Measurements from ENCODE around the gene FYN.

FYN gene

GRCh38 chr6:111831408-111831807 lies 41.8 kb downstream of the FYN start:
- DNase-seq (ENCODE audit: low read depth), result no peak

- DNase-seq (ENCODE audit: low read depth), result no peak
Measured at GRCh38 chr6:111829998-111830397, 43.3 kb downstream of the FYN start.

- DNase-seq (ENCODE audit: low read depth), result no peak
Measured at GRCh38 chr6:111829581-111829980, 43.7 kb downstream of the FYN start.

- DNase-seq (ENCODE audit: low read depth), result no peak
Measured at GRCh38 chr6:111828809-111829208, 44.4 kb downstream of the FYN start.

GRCh38 chr6:111825439-111826086 lies 47.7 kb downstream of the FYN start:
- no peak for DNase-seq (ENCODE audit: low read depth)

GRCh38 chr6:111824608-111825337 lies 48.5 kb downstream of the FYN start:
- DNase-seq (ENCODE audit: low read depth), result no peak

- no peak for DNase-seq (ENCODE audit: low read depth)
Measured at GRCh38 chr6:111823831-111824607, 49.2 kb downstream of the FYN start.

GRCh38 chr6:111823012-111823411 lies 50.2 kb downstream of the FYN start:
- DNase-seq (ENCODE audit: low read depth), result no peak

- DNase-seq (ENCODE audit: low read depth), result no peak
Measured at GRCh38 chr6:111819458-111819857, 53.8 kb downstream of the FYN start.

- DNase-seq (ENCODE audit: low read depth), result no peak
Measured at GRCh38 chr6:111818539-111819226, 54.6 kb downstream of the FYN start.

GRCh38 chr6:111817451-111818120 lies 55.7 kb downstream of the FYN start:
- DNase-seq (ENCODE audit: low read depth), result no peak

GRCh38 chr6:111813677-111814310 lies 59.5 kb downstream of the FYN start:
- no peak for DNase-seq (ENCODE audit: low read depth)

- no peak for DNase-seq (ENCODE audit: low read depth)
Measured at GRCh38 chr6:111813237-111813636, 60.0 kb downstream of the FYN start.

GRCh38 chr6:111812060-111813038 lies 60.9 kb downstream of the FYN start:
- DNase-seq (ENCODE audit: low read depth), result no peak

GRCh38 chr6:111810294-111811131 lies 62.7 kb downstream of the FYN start:
- DNase-seq (ENCODE audit: low read depth), result no peak

GRCh38 chr6:111809766-111810165 lies 63.5 kb downstream of the FYN start:
- no peak for DNase-seq (ENCODE audit: low read depth)

- DNase-seq (ENCODE audit: low read depth), result no peak
Measured at GRCh38 chr6:111809264-111809663, 64.0 kb downstream of the FYN start.

GRCh38 chr6:111808493-111808892 lies 64.8 kb downstream of the FYN start:
- DNase-seq (ENCODE audit: low read depth), result no peak

Data from stimulated activated CD8-positive, alpha-beta memory T cell treated with anti-CD3 and anti-CD28 coated beads, Interleukin-12 subunit alpha, Interleukin-12 subunit beta, amount 100 ng/mL, for 4 hours (primary cell).